OCI-LY7 (cell line): ENCODE data around the gene CKMT2. TPM values are rescaled to one million over a fixed set of nuclear protein-coding genes. Genes with fewer than 3 reads are reported as not detected.
"Not testable (repeated sequence)": the region's sequence is repeated elsewhere in the genome, so short reads cannot be mapped to it uniquely, and the experiment has no call there.

ENCODE experiments used
- BruUV-seq: library from RNA; stranded (reverse); fragments of 400-500 nt; replicated peaks from 2 replicates; lab custom pipeline; 2021; lab: Mats Ljungman, UMichigan
- CTCF ChIA-PET: fragments of 300-600 bp; sonication (Branson Sonifier 250); formaldehyde crosslinking; loops from one replicate; lab custom pipeline; 2022; ENCODE audit warnings: antibody characterized with exemption; ENCODE audit not compliant: unreplicated experiment; lab: Charles Lee
- POLR2A ChIA-PET: fragments of 300-600 bp; sonication (Branson Sonifier 250); formaldehyde crosslinking; loops from one replicate; lab custom pipeline; 2022; ENCODE audit warnings: antibody characterized with exemption; lab: Charles Lee
- DNase-seq: peaks from one replicate; pipeline ENCODE4 v3.0.0-alpha.2; 2015; ENCODE audit warnings: low spot score
- H2AFZ ChIP-seq: fragments of 200-600 bp; sonication (generic), shearing (Covaris generic); 2 replicates; pipeline ENCODE4 v1.6.1; 2014; ENCODE audit warnings: mild to moderate bottlenecking, antibody characterized with exemption, low read length, moderate library complexity
- H3K27ac ChIP-seq: fragments of 200-600 bp; sonication (generic); 2 replicates; pipeline ENCODE4 v1.5.1; 2014; ENCODE audit warnings: mixed run types, low read depth, mild to moderate bottlenecking, moderate library complexity, low read length, inconsistent platforms; ENCODE audit not compliant: poor library complexity, severe bottlenecking
- H3K36me3 ChIP-seq: fragments of 200-600 bp; sonication (generic); 2 replicates; pipeline ENCODE4 v1.6.1; 2014; ENCODE audit warnings: mild to moderate bottlenecking, antibody characterized with exemption, low read length, moderate library complexity, mixed read lengths; ENCODE audit not compliant: insufficient read depth
- H3K4me1 ChIP-seq: fragments of 200-600 bp; sonication (generic); 2 replicates; pipeline ENCODE4 v1.5.1; 2014; ENCODE audit warnings: mild to moderate bottlenecking, low read length; ENCODE audit not compliant: insufficient read depth, poor library complexity, severe bottlenecking
- H3K4me2 ChIP-seq: fragments of 200-600 bp; sonication (generic); 2 replicates; pipeline ENCODE4 v1.6.1; 2014; ENCODE audit warnings: mild to moderate bottlenecking, low read length
- H3K4me3 ChIP-seq: fragments of 200-600 bp; sonication (generic); 2 replicates; pipeline ENCODE4 v1.5.1; 2014; ENCODE audit warnings: mild to moderate bottlenecking, low read depth, low read length; ENCODE audit not compliant: poor library complexity, severe bottlenecking
- H3K79me2 ChIP-seq: fragments of 200-600 bp; sonication (generic); 2 replicates; pipeline ENCODE4 v1.6.1; 2016; ENCODE audit warnings: low read depth, mild to moderate bottlenecking, low read length, moderate library complexity, mixed read lengths; ENCODE audit not compliant: insufficient read depth
- H3K9me2 ChIP-seq: fragments of 200-600 bp; sonication (generic); 2 replicates; pipeline ENCODE4 v1.6.1; 2016; ENCODE audit warnings: mild to moderate bottlenecking, low read length, mixed read lengths; ENCODE audit not compliant: insufficient read depth
- H3K9me3 ChIP-seq: fragments of 200-600 bp; sonication (generic); 2 replicates; pipeline ENCODE4 v1.6.1; 2014; ENCODE audit warnings: mild to moderate bottlenecking, mixed run types, low read length, mixed read lengths
- H4K20me1 ChIP-seq: fragments of 200-600 bp; sonication (generic); 2 replicates; pipeline ENCODE4 v1.6.1; 2014; ENCODE audit warnings: mild to moderate bottlenecking, antibody characterized with exemption, low read length, moderate library complexity, mixed read lengths; ENCODE audit not compliant: insufficient read depth
- CTCF ChIP-seq: fragments of 200-600 bp; sonication (generic); conservative IDR thresholded peaks from 2 replicates; pipeline ENCODE4 v1.5.1; 2014; ENCODE audit warnings: mild to moderate bottlenecking, antibody characterized with exemption, low read length, moderate library complexity, mixed read lengths
- EZH2phosphoT487 ChIP-seq: fragments of 200-600 bp; sonication (generic); IDR thresholded peaks from 2 replicates; pipeline ENCODE4 v1.6.1; 2018; ENCODE audit warnings: low read depth, borderline replicate concordance, mild to moderate bottlenecking, mixed run types, antibody characterized with exemption, low read length, moderate library complexity, mixed read lengths
- intact Hi-C: fragments of 100-400 bp; cut with micrococcal nuclease; formaldehyde crosslinking; loops from one replicate; pipeline ENCODE4 v1.10.0; 2022; ENCODE audit not compliant: unreplicated experiment
- total RNA-seq, 2 experiments: library from RNA; depleted of rRNA in 1 of 2; stranded (reverse); fragments of >200 nt in 1 of 2; shearing (Covaris generic) in 1 of 2; gene quantifications; 2 replicates each; pipeline ENCODE4 v1.2.3, GENCODE V29; 2014 to 2022

The CKMT2 gene
- total RNA-seq, 2 experiments from 2014 or later: not detected

GRCh38 chr5:81254886-81255559, 21.9 kb downstream of the CKMT2 start:
- TF ChIP-seq CTCF (no peak), EZH2phosphoT487 (no peak)
- Histone ChIP-seq H3K4me3 (no peak overlapping the region), H3K9me3 (no peaks in the 10 kb centered on the region), H3K79me2 (no peaks in the 10 kb centered on the region), H4K20me1 (no peaks in the 10 kb centered on the region), H3K4me1 (no peaks in the 10 kb centered on the region), H2AFZ (no peak overlapping the region), H3K36me3 (peaks cover 5% of the 10 kb centered on the region; the same call in 1 of the 2 replicates), H3K27ac (no peak overlapping the region), H3K4me2 (no peak overlapping the region), H3K9me2 (no peaks in the 10 kb centered on the region)
- BruUV-seq: no TSS peak
- intact Hi-C loops: no loop called here
- CTCF ChIA-PET: no interaction called here
- DNase-seq: no peak
- POLR2A ChIA-PET: interaction anchor here (0.6 kb wide), 1 partner anchor 413 kb away, joined by 8 read pairs; no protein-coding TSS in a partner anchor

- Histone ChIP-seq H3K9me3 (no peaks in the 10 kb centered on the region), H4K20me1 (no peaks in the 10 kb centered on the region), H3K27ac (no peak overlapping the region), H3K36me3 (no peaks in the 10 kb centered on the region; the same call in 1 of the 2 replicates), H3K4me2 (no peak overlapping the region), H2AFZ (no peak overlapping the region), H3K4me1 (no peaks in the 10 kb centered on the region), H3K9me2 (no peaks in the 10 kb centered on the region), H3K79me2 (no peaks in the 10 kb centered on the region), H3K4me3 (no peak overlapping the region)
- intact Hi-C loops: no loop called here
- ChIA-PET CTCF (no interaction called here), POLR2A (interaction anchor here (0.6 to 0.7 kb wide), 2 partner anchors 14 to 28 kb away, joined by 4 to 6 read pairs; no protein-coding TSS in a partner anchor)
- DNase-seq: no peak
- TF ChIP-seq EZH2phosphoT487 (no peak), CTCF (no peak)
- BruUV-seq: no TSS peak
These were observed 23.6 kb downstream of the CKMT2 start for GRCh38 chr5:81256766-81257165.

- H2AFZ ChIP-seq, DNase-seq, H3K36me3 ChIP-seq, H3K9me3 ChIP-seq, intact Hi-C loops, BruUV-seq, H3K27ac ChIP-seq, CTCF ChIA-PET, H4K20me1 ChIP-seq, H3K4me1 ChIP-seq, H3K79me2 ChIP-seq, H3K4me3 ChIP-seq, H3K9me2 ChIP-seq, POLR2A ChIA-PET, H3K4me2 ChIP-seq: not testable (repeated sequence)
These were observed 29.7 kb downstream of the CKMT2 start for GRCh38 chr5:81262796-81263195.
